ENCODE data around the gene MEF2A.

MEF2A gene

GRCh38 chr15:99735868-99736267 lies 170.1 kb downstream of the MEF2A start:
- TF ChIP-seq ZNF8 (CRISPR knock-in tag; IDR thresholded peaks at IDR 0.05) (no peak), POU6F1 (CRISPR knock-in tag; IDR thresholded peaks at IDR 0.05; ENCODE audit: borderline replicate concordance, low read depth) (no peak), ZC3H10 (CRISPR knock-in tag; IDR thresholded peaks at IDR 0.05) (no peak), ISL1 (CRISPR knock-in tag; IDR thresholded peaks at IDR 0.05) (no peak), TSHZ2 (CRISPR knock-in tag; IDR thresholded peaks at IDR 0.05) (no peak), ZFP3 (CRISPR knock-in tag; IDR thresholded peaks at IDR 0.05) (no peak), OSR1 (CRISPR knock-in tag; IDR thresholded peaks at IDR 0.05) (no peak), ESRRG (CRISPR knock-in tag; IDR thresholded peaks at IDR 0.05) (no peak), CSRNP3 (CRISPR knock-in tag; IDR thresholded peaks at IDR 0.05) (no peak), TCF4 (CRISPR knock-in tag; IDR thresholded peaks at IDR 0.05; ENCODE audit: borderline replicate concordance) (no peak), RARB (CRISPR knock-in tag; IDR thresholded peaks at IDR 0.05) (no peak), CREB5 (CRISPR knock-in tag; IDR thresholded peaks at IDR 0.05; ENCODE audit: low read depth) (no peak), CSDC2 (CRISPR knock-in tag; IDR thresholded peaks at IDR 0.05) (no peak), BACH2 (CRISPR knock-in tag; IDR thresholded peaks at IDR 0.05; ENCODE audit: borderline replicate concordance) (no peak), GLIS3 (CRISPR knock-in tag; IDR thresholded peaks at IDR 0.05) (no peak), ARNTL (CRISPR knock-in tag; IDR thresholded peaks at IDR 0.05; ENCODE audit: borderline replicate concordance, low read depth) (no peak), ZNF70 (CRISPR knock-in tag; IDR thresholded peaks at IDR 0.05) (no peak)
- ATAC-seq = no peak

GRCh38 chr15:99736702-99737101 lies 170.9 kb downstream of the MEF2A start:
- no peak for ATAC-seq
- no peak for TF ChIP-seq ISL1 (CRISPR knock-in tag; IDR thresholded peaks at IDR 0.05)
- TF ChIP-seq ARNTL (CRISPR knock-in tag; IDR thresholded peaks at IDR 0.05; ENCODE audit: borderline replicate concordance, low read depth) = no peak
- no peak for TF ChIP-seq TOX (CRISPR knock-in tag; IDR thresholded peaks at IDR 0.05; ENCODE audit: borderline replicate concordance)
- no peak for TF ChIP-seq PATZ1 (CRISPR knock-in tag; IDR thresholded peaks at IDR 0.05; ENCODE audit: borderline replicate concordance)
- TF ChIP-seq TSHZ2 (CRISPR knock-in tag; IDR thresholded peaks at IDR 0.05) = no peak
- TF ChIP-seq BACH2 (CRISPR knock-in tag; IDR thresholded peaks at IDR 0.05; ENCODE audit: borderline replicate concordance) = no peak
- no peak for TF ChIP-seq ZC3H10 (CRISPR knock-in tag; IDR thresholded peaks at IDR 0.05)
- no peak for TF ChIP-seq ZNF70 (CRISPR knock-in tag; IDR thresholded peaks at IDR 0.05)
- TF ChIP-seq GLIS3 (CRISPR knock-in tag; IDR thresholded peaks at IDR 0.05) = no peak
- TF ChIP-seq RARB (CRISPR knock-in tag; IDR thresholded peaks at IDR 0.05) = no peak
- TF ChIP-seq ZNF8 (CRISPR knock-in tag; IDR thresholded peaks at IDR 0.05) = no peak
- no peak for TF ChIP-seq CSRNP3 (CRISPR knock-in tag; IDR thresholded peaks at IDR 0.05)
- no peak for TF ChIP-seq SNAI2 (CRISPR knock-in tag; IDR thresholded peaks at IDR 0.05)
- TF ChIP-seq ESRRG (CRISPR knock-in tag; IDR thresholded peaks at IDR 0.05) = no peak
- no peak for TF ChIP-seq ZFP30 (CRISPR knock-in tag; IDR thresholded peaks at IDR 0.05)
- no peak for TF ChIP-seq ZNF565 (CRISPR knock-in tag; conservative IDR thresholded peaks at IDR 0.05; ENCODE audit: low read depth)
- TF ChIP-seq POU6F1 (CRISPR knock-in tag; IDR thresholded peaks at IDR 0.05; ENCODE audit: borderline replicate concordance, low read depth) = no peak
